ENCODE measurements around the gene PARP16.
A peak's percentile ranks its signal among the peaks of the same experiment; 100 is the strongest.
"Not testable (repeated sequence)": the region's sequence is repeated elsewhere in the genome, so short reads cannot be mapped to it uniquely, and the experiment has no call there.

Gene PARP16

GRCh38 chr15:65275728-65276126 lies 11.0 kb downstream of the PARP16 start:
- Histone ChIP-seq H3K9ac (ENCODE audit: low read length) (no peak overlapping the region), H3K4me1 (ENCODE audit: low read length) (no peaks in the 10 kb centered on the region), H4K20me1 (ENCODE audit: insufficient read depth, low read length) (no peaks in the 10 kb centered on the region), H3K27ac (ENCODE audit: low read length) (no peak overlapping the region), H3K79me2 (ENCODE audit: low read length) (no peaks in the 10 kb centered on the region), H3K9me3 (ENCODE audit: insufficient read depth, low read length) (no peaks in the 10 kb centered on the region), H3K4me2 (ENCODE audit: low read length) (no peak overlapping the region), H2AFZ (ENCODE audit: low read depth, low read length) (no peak overlapping the region), H3K4me3 (ENCODE audit: low read length) (no peak overlapping the region), H3K27me3 (ENCODE audit: low read depth, low read length) (no peaks in the 10 kb centered on the region), H3K36me3 (replicated peaks; ENCODE audit: low read depth, low read length) (no peaks in the 10 kb centered on the region)
- TF ChIP-seq EZH2phosphoT487 (IDR thresholded peaks at IDR 0.05; ENCODE audit: low read depth) (no peak), CTCF (IDR thresholded peaks at IDR 0.05; ENCODE audit: low read depth, low read length) (no peak)

GRCh38 chr15:65275104-65275727 lies 11.5 kb downstream of the PARP16 start:
- Histone ChIP-seq H3K4me2 (ENCODE audit: low read length) (no peak overlapping the region), H3K9ac (ENCODE audit: low read length) (no peak overlapping the region), H2AFZ (ENCODE audit: low read depth, low read length) (no peak overlapping the region), H3K4me1 (ENCODE audit: low read length) (no peaks in the 10 kb centered on the region), H3K79me2 (ENCODE audit: low read length) (no peaks in the 10 kb centered on the region), H4K20me1 (ENCODE audit: insufficient read depth, low read length) (no peaks in the 10 kb centered on the region), H3K9me3 (ENCODE audit: insufficient read depth, low read length) (no peaks in the 10 kb centered on the region), H3K36me3 (replicated peaks; ENCODE audit: low read depth, low read length) (no peaks in the 10 kb centered on the region), H3K27me3 (ENCODE audit: low read depth, low read length) (no peaks in the 10 kb centered on the region), H3K27ac (ENCODE audit: low read length) (no peak overlapping the region), H3K4me3 (ENCODE audit: low read length) (no peak overlapping the region)
- TF ChIP-seq EZH2phosphoT487 (IDR thresholded peaks at IDR 0.05; ENCODE audit: low read depth) (no peak), CTCF (IDR thresholded peaks at IDR 0.05; ENCODE audit: low read depth, low read length) (no peak)

- not testable (repeated sequence) for H3K4me3 ChIP-seq (ENCODE audit: low read length); H3K27ac ChIP-seq (ENCODE audit: low read length); H3K9me3 ChIP-seq (ENCODE audit: insufficient read depth, low read length); H2AFZ ChIP-seq (ENCODE audit: low read depth, low read length); H3K27me3 ChIP-seq (ENCODE audit: low read depth, low read length); H3K4me2 ChIP-seq (ENCODE audit: low read length); H4K20me1 ChIP-seq (ENCODE audit: insufficient read depth, low read length); H3K4me1 ChIP-seq (ENCODE audit: low read length); H3K9ac ChIP-seq (ENCODE audit: low read length); H3K79me2 ChIP-seq (ENCODE audit: low read length); H3K36me3 ChIP-seq (replicated peaks; ENCODE audit: low read depth, low read length)
- peak; percentile 84 for TF ChIP-seq CTCF (IDR thresholded peaks at IDR 0.05; ENCODE audit: low read depth, low read length)
Observed at GRCh38 chr15:65270811-65271545, 15.7 kb downstream of the PARP16 start.

GRCh38 chr15:65268411-65268810 lies 18.3 kb downstream of the PARP16 start:
- Histone ChIP-seq H3K27ac (ENCODE audit: low read length) (no peak overlapping the region), H3K9ac (ENCODE audit: low read length) (no peak overlapping the region), H3K4me2 (ENCODE audit: low read length) (no peak overlapping the region), H3K9me3 (ENCODE audit: insufficient read depth, low read length) (no peaks in the 10 kb centered on the region), H3K4me1 (ENCODE audit: low read length) (no peaks in the 10 kb centered on the region), H3K36me3 (replicated peaks; ENCODE audit: low read depth, low read length) (peaks cover 2% of the 10 kb centered on the region), H2AFZ (ENCODE audit: low read depth, low read length) (no peak overlapping the region), H3K27me3 (ENCODE audit: low read depth, low read length) (no peaks in the 10 kb centered on the region), H3K4me3 (ENCODE audit: low read length) (no peak overlapping the region), H4K20me1 (ENCODE audit: insufficient read depth, low read length) (no peaks in the 10 kb centered on the region), H3K79me2 (ENCODE audit: low read length) (no peaks in the 10 kb centered on the region)
- TF ChIP-seq EZH2phosphoT487 (IDR thresholded peaks at IDR 0.05; ENCODE audit: low read depth) = no peak
- TF ChIP-seq CTCF (IDR thresholded peaks at IDR 0.05; ENCODE audit: low read depth, low read length) = no peak
